Cardiac muscle cell (in vitro differentiated cells and primary cell): ENCODE data around the gene TNRC6B. TPM values are rescaled to one million over a fixed set of nuclear protein-coding genes. Genes with fewer than 3 reads are reported as not detected.

Experiments used
- DNase-seq, 2 donors: peaks; one replicate each; pipeline versions ENCODE4 v3.0.0 to v3.0.0-alpha.2; 2010 to 2017; ENCODE audit warnings: low read depth in 1 of 2, low spot score in 1 of 2
- H3K27ac ChIP-seq: fragments of 200-600 bp; sonication (generic); 2 replicates; pipeline ENCODE4 v1.5.1; 2016
- H3K27me3 ChIP-seq: fragments of 200-600 bp; sonication (generic); 2 replicates; pipeline ENCODE4 v1.6.0; 2016; ENCODE audit warnings: control low read depth
- H3K36me3 ChIP-seq: fragments of 200-600 bp; sonication (generic); 2 replicates; pipeline ENCODE4 v1.5.1; 2016; ENCODE audit warnings: control low read depth
- H3K4me1 ChIP-seq: fragments of 200-600 bp; sonication (generic); 2 replicates; pipeline ENCODE4 v1.8.1; 2017; ENCODE audit warnings: low read depth, mild to moderate bottlenecking, mixed run types
- H3K4me3 ChIP-seq: fragments of 200-600 bp; sonication (generic); 2 replicates; pipeline ENCODE4 v1.5.1; 2016; ENCODE audit warnings: mild to moderate bottlenecking
- H3K9me3 ChIP-seq: fragments of 200-600 bp; sonication (generic); 2 replicates; pipeline ENCODE4 v1.5.1; 2017; ENCODE audit warnings: low read depth, mild to moderate bottlenecking, control low read depth
- CTCF ChIP-seq: IDR thresholded peaks from 2 replicates; pipeline ENCODE4 v1.5.1; 2012; ENCODE audit warnings: low read depth, mild to moderate bottlenecking, low read length
- polyA plus RNA-seq: library from polyadenylated mRNA; unstranded; fragments of >200 nt; fragmentation: Nextera tagmentation; extraction: Ambion mirVana; gene quantifications from 2 replicates; pipeline ENCODE4 v1.2.1, GENCODE V29; 2016
- total RNA-seq: library from RNA; depleted of rRNA; stranded (reverse); fragments of >200 nt; gene quantifications from 2 replicates; pipeline ENCODE4 v1.2.3, GENCODE V29; 2016

The TNRC6B gene
- total and polyA plus RNA-seq, 2 experiments from 2014 or later, result 50.2 to 61.1 TPM

GRCh38 chr22:40363059-40363458 lies 185.3 kb downstream of the TNRC6B start:
- no peaks in the 10 kb centered on the region for H3K27me3 ChIP-seq
- no peak for TF ChIP-seq CTCF
- no peaks in the 10 kb centered on the region for H3K9me3 ChIP-seq
- no peak overlapping the region for H3K4me3 ChIP-seq
- DNase-seq, result no peak
- no peak overlapping the region for H3K27ac ChIP-seq
- no peaks in the 10 kb centered on the region for H3K4me1 ChIP-seq
- H3K36me3 ChIP-seq, result peaks cover 78% of the 10 kb centered on the region

- no peak for DNase-seq
- no peak overlapping the region for H3K27ac ChIP-seq
- no peaks in the 10 kb centered on the region for H3K9me3 ChIP-seq
- H3K36me3 ChIP-seq, result peaks cover 68% of the 10 kb centered on the region
- no peaks in the 10 kb centered on the region for H3K4me1 ChIP-seq
- no peak for TF ChIP-seq CTCF
- H3K27me3 ChIP-seq, result no peaks in the 10 kb centered on the region
- H3K4me3 ChIP-seq, result no peak overlapping the region
Measured at GRCh38 chr22:40364431-40364830, 186.7 kb downstream of the TNRC6B start.

GRCh38 chr22:40366068-40366467 lies 188.3 kb downstream of the TNRC6B start:
- Histone ChIP-seq H3K4me3 (no peak overlapping the region), H3K27me3 (no peaks in the 10 kb centered on the region), H3K36me3 (peaks cover 55% of the 10 kb centered on the region), H3K27ac (no peak overlapping the region), H3K9me3 (no peaks in the 10 kb centered on the region), H3K4me1 (no peaks in the 10 kb centered on the region)
- DNase-seq, result no peak
- TF ChIP-seq CTCF, result no peak

GRCh38 chr22:40367342-40367741 lies 189.6 kb downstream of the TNRC6B start:
- Histone ChIP-seq H3K4me3 (no peak overlapping the region), H3K27ac (no peak overlapping the region), H3K27me3 (no peaks in the 10 kb centered on the region), H3K36me3 (peaks cover 42% of the 10 kb centered on the region), H3K4me1 (no peaks in the 10 kb centered on the region), H3K9me3 (no peaks in the 10 kb centered on the region)
- DNase-seq, result no peak
- no peak for TF ChIP-seq CTCF

GRCh38 chr22:40368016-40368415 lies 190.3 kb downstream of the TNRC6B start:
- H3K36me3 ChIP-seq, result peaks cover 35% of the 10 kb centered on the region
- H3K4me1 ChIP-seq, result no peaks in the 10 kb centered on the region
- TF ChIP-seq CTCF, result no peak
- H3K9me3 ChIP-seq, result no peaks in the 10 kb centered on the region
- H3K4me3 ChIP-seq, result no peak overlapping the region
- no peaks in the 10 kb centered on the region for H3K27me3 ChIP-seq
- no peak for DNase-seq
- peak overlapping the region; percentile 23 for H3K27ac ChIP-seq

GRCh38 chr22:40368836-40369235 lies 191.1 kb downstream of the TNRC6B start:
- Histone ChIP-seq H3K4me1 (no peaks in the 10 kb centered on the region), H3K4me3 (no peak overlapping the region), H3K36me3 (peaks cover 35% of the 10 kb centered on the region), H3K27ac (no peak overlapping the region), H3K9me3 (no peaks in the 10 kb centered on the region), H3K27me3 (no peaks in the 10 kb centered on the region)
- DNase-seq, result no peak
- no peak for TF ChIP-seq CTCF
